ENCODE results near the gene HLF. TPM values are rescaled to one million over a fixed set of nuclear protein-coding genes. Genes with fewer than 3 reads are reported as not detected.

HLF gene
- total and polyA plus RNA-seq, 2 of the 4 experiments (the other 2 are of a cell fraction), result 0.18 TPM; not detected in 1

DNA sequence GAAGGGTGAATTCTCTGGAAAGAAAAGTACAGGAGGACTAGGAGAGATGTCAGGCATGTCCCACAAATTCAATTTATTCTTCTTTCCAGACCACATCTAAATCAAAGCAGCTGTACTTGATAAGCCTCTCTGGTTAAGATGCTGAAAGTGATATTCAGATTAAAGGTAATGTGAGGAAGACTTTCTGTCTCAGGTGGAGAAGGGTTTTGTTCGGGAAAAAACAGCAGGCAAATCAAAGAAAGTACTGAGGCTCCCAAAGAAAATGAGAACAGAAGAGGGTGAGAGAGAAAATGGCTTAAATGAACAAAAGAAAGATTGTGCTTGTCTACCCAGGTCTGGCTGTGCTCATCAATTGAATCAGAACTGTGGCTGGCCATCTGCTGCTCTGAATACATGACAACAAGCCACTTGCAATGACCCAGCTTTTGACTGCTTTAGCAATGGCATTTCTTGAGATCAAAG, 101.3 kb downstream of the HLF start:
- no peak for DNase-seq
- no peak overlapping the region for H4K91ac ChIP-seq (ENCODE audit: insufficient read depth, low read depth, low read length)
- H3K4me1 ChIP-seq (ENCODE audit: control insufficient read depth, insufficient read depth, low read length), result no peaks in the 10 kb centered on the region
- H3K27ac ChIP-seq (ENCODE audit: insufficient read depth, low read length), result no peak overlapping the region
- intact Hi-C loops (cut with micrococcal nuclease), result no loop called here
- no peak overlapping the region for H2AFZ ChIP-seq (replicated peaks; ENCODE audit: low read length, poor library complexity)
- no peak overlapping the region for H3K4me2 ChIP-seq (ENCODE audit: low read depth, low read length)
- BruUV-seq (replicated peaks), result no TSS peak
- no peak overlapping the region for H3K56ac ChIP-seq (ENCODE audit: extremely low read depth, insufficient read depth, low read length)
- TF ChIP-seq FOS (IDR thresholded peaks at IDR 0.05; ENCODE audit: low read depth, low read length) (no peak), POLR2A (IDR thresholded peaks at IDR 0.05; ENCODE audit: low read depth, low read length) (no peak), RAD21 (IDR thresholded peaks at IDR 0.05; ENCODE audit: low read length) (no peak), RFX5 (IDR thresholded peaks at IDR 0.05; ENCODE audit: low read depth, low read length) (no peak), RCOR1 (IDR thresholded peaks at IDR 0.05; ENCODE audit: insufficient replicate concordance, low read length) (no peak), CHD1 (IDR thresholded peaks at IDR 0.05; ENCODE audit: low read depth, low read length) (no peak), NFE2L2 (IDR thresholded peaks at IDR 0.05; ENCODE audit: low read depth, low read length) (no peak), MAZ (IDR thresholded peaks at IDR 0.05; ENCODE audit: borderline replicate concordance, low read depth, low read length) (no peak)
- TF ChIP-seq, protein P1, sequence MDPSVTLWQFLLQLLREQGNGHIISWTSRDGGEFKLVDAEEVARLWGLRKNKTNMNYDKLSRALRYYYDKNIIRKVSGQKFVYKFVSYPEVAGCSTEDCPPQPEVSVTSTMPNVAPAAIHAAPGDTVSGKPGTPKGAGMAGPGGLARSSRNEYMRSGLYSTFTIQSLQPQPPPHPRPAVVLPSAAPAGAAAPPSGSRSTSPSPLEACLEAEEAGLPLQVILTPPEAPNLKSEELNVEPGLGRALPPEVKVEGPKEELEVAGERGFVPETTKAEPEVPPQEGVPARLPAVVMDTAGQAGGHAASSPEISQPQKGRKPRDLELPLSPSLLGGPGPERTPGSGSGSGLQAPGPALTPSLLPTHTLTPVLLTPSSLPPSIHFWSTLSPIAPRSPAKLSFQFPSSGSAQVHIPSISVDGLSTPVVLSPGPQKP (IDR thresholded peaks at IDR 0.05; ENCODE audit: borderline replicate concordance, low read depth, low read length), result no peak
- peaks cover 3% of the 10 kb centered on the region for H3K27me3 ChIP-seq (ENCODE audit: control insufficient read depth, insufficient read depth, low read length)
- no peaks in the 10 kb centered on the region for H3K9me3 ChIP-seq (ENCODE audit: control insufficient read depth, insufficient read depth, low read length)
- no peaks in the 10 kb centered on the region for H3K9me1 ChIP-seq (ENCODE audit: insufficient read depth, low read length)
- H2BK5ac ChIP-seq (ENCODE audit: low read depth, low read length, poor library complexity, severe bottlenecking), result no peak overlapping the region
- H2BK20ac ChIP-seq (ENCODE audit: low read depth, low read length), result no peak overlapping the region
- in situ Hi-C loops (cut with MboI; ENCODE audit: low sequenced_read_pairs), result no loop called here
- H3K36me3 ChIP-seq (ENCODE audit: control insufficient read depth, insufficient read depth, low read length), result no peaks in the 10 kb centered on the region
- CTCF ChIA-PET, result interaction anchor here (1.2 kb wide), 1 partner anchor 148 kb away, joined by 6 read pairs; no protein-coding TSS in a partner anchor
- no peak overlapping the region for H3K9ac ChIP-seq (ENCODE audit: low read depth, low read length)
- WGBS, 2 experiments (ENCODE audit: extremely low coverage in 2 of 2, insufficient read length in 1 of 2), result 40% methylated on average over 1 of the region's 1 CpG; no CpG with 5 or more reads in 1 of the 2 experiments
- H3K23ac ChIP-seq (ENCODE audit: low read depth, low read length), result no peak overlapping the region
- no peaks in the 10 kb centered on the region for H4K20me1 ChIP-seq (ENCODE audit: insufficient read depth, low read length)
- H3K14ac ChIP-seq (replicated peaks; ENCODE audit: low read depth, low read length), result no peak overlapping the region
- H3K4me3 ChIP-seq (ENCODE audit: insufficient read depth, low read depth, low read length), result no peak overlapping the region
- no peak overlapping the region for H2AK5ac ChIP-seq (ENCODE audit: low read depth, low read length)
- ATAC-seq (ENCODE audit: low read depth), result no peak
- no peak overlapping the region for H2BK15ac ChIP-seq (ENCODE audit: low read depth, low read length)
- H4K5ac ChIP-seq (ENCODE audit: low read depth, low read length), result no peak overlapping the region
- no peak overlapping the region for H4K8ac ChIP-seq (ENCODE audit: low read depth in 2 of 2, low read length in 2 of 2)
- dilution Hi-C loops (cut with HindIII; ENCODE audit: low sequenced_read_pairs, unreplicated experiment), result no loop called here
- POLR2A ChIA-PET (ENCODE audit: unreplicated experiment), result no interaction called here
- no peak overlapping the region for H3K4ac ChIP-seq (ENCODE audit: low read depth, low read length)
- H3K18ac ChIP-seq (ENCODE audit: low read depth, low read length), result no peak overlapping the region
- H2BK120ac ChIP-seq (ENCODE audit: low read depth, low read length), result no peak overlapping the region
- H3K79me1 ChIP-seq (ENCODE audit: low read depth in 1 of 2, low read length in 2 of 2), result no peaks in the 10 kb centered on the region
- no peak overlapping the region for H2AK9ac ChIP-seq (replicated peaks; ENCODE audit: low read depth, low read length, poor library complexity)

All from IMR-90 (cell line).